PC-3 (cell line): ENCODE results near the gene SOX30. TPM values are rescaled to one million over a fixed set of nuclear protein-coding genes. Genes with fewer than 3 reads are reported as not detected.

Experiments used
- ATAC-seq: fragments of 200-7000 bp; cut with Tn5 transposase; 2 replicates; pipeline ENCODE4 v1.9.1; 2020; ENCODE audit warnings: mild to moderate bottlenecking, moderate library complexity
- BruUV-seq: library from RNA; stranded (reverse); fragments of 400-500 nt; replicated peaks from 2 replicates; lab custom pipeline; 2021; lab: Mats Ljungman, UMichigan
- CTCF ChIA-PET: fragments of 300-600 bp; sonication (Branson Sonifier 250); formaldehyde crosslinking; loops from one replicate; lab custom pipeline; 2022; ENCODE audit warnings: antibody characterized with exemption; lab: Charles Lee
- POLR2A ChIA-PET: fragments of 300-600 bp; sonication (Branson Sonifier 250); formaldehyde crosslinking; loops from one replicate; lab custom pipeline; 2022; ENCODE audit warnings: antibody characterized with exemption; ENCODE audit not compliant: unreplicated experiment; lab: Charles Lee
- DNase-seq: peaks from one replicate; pipeline ENCODE4 v3.0.0-alpha.2; 2015
- H2AFZ ChIP-seq: fragments of 300-600 bp; sonication (generic); 2 replicates; pipeline ENCODE4 v1.6.0; 2016; ENCODE audit warnings: antibody characterized with exemption, low read length
- H3F3A ChIP-seq: fragments of 300-600 bp; sonication (generic); one replicate; pipeline ENCODE4 v1.6.0; 2017; ENCODE audit warnings: antibody characterized with exemption, low read length, control low read depth, mild to moderate bottlenecking; ENCODE audit not compliant: unreplicated experiment
- H3K27ac ChIP-seq: fragments of 300-600 bp; sonication (generic); 2 replicates; pipeline ENCODE4 v1.5.1; 2016; ENCODE audit warnings: mild to moderate bottlenecking, low read length
- H3K27me3 ChIP-seq: fragments of 300-600 bp; sonication (generic); 2 replicates; pipeline ENCODE4 v1.6.1; 2016; ENCODE audit warnings: low read length, mixed read lengths
- H3K36me3 ChIP-seq: fragments of 300-600 bp; sonication (generic); 2 replicates; pipeline ENCODE4 v1.6.1; 2016; ENCODE audit warnings: low read depth, mixed run types, low read length, mixed read lengths
- H3K4me1 ChIP-seq: fragments of 300-600 bp; sonication (generic); 2 replicates; pipeline ENCODE4 v1.5.1; 2016; ENCODE audit warnings: low read length; ENCODE audit not compliant: insufficient read depth
- H3K4me2 ChIP-seq: fragments of 300-600 bp; sonication (generic); 2 replicates; pipeline ENCODE4 v1.6.0; 2016; ENCODE audit warnings: low read length
- H3K4me3 ChIP-seq: fragments of 300-600 bp; sonication (generic); 2 replicates; pipeline ENCODE4 v1.5.1; 2016; ENCODE audit warnings: mild to moderate bottlenecking, low read length, mixed read lengths
- H3K79me2 ChIP-seq: fragments of 300-600 bp; sonication (generic); 2 replicates; pipeline ENCODE4 v1.6.1; 2017; ENCODE audit warnings: low read length, mixed read lengths
- H3K9ac ChIP-seq: fragments of 300-600 bp; sonication (generic); 2 replicates; pipeline ENCODE4 v1.6.0; 2016; ENCODE audit warnings: mild to moderate bottlenecking, low read length
- H3K9me2 ChIP-seq: fragments of 300-600 bp; sonication (generic); replicated peaks from 2 replicates; pipeline ENCODE4 v1.6.1; 2016; ENCODE audit warnings: mixed run types, low read length, mixed read lengths
- H3K9me3 ChIP-seq: fragments of 300-600 bp; sonication (generic); 2 replicates; pipeline ENCODE4 v1.6.1; 2016; ENCODE audit warnings: low read length, mixed read lengths
- H4K20me1 ChIP-seq: fragments of 300-600 bp; sonication (generic); 2 replicates; pipeline ENCODE4 v1.6.1; 2016; ENCODE audit warnings: low read length, mixed read lengths
- CTCF ChIP-seq: fragments of 300-600 bp; sonication (generic); conservative IDR thresholded peaks from 2 replicates; pipeline ENCODE4 v1.5.1; 2017; ENCODE audit warnings: antibody characterized with exemption, low read depth, mild to moderate bottlenecking, low read length
- EZH2 ChIP-seq: fragments of 300-600 bp; sonication (generic); IDR thresholded peaks from one replicate; pipeline ENCODE4 v1.6.1; 2017; ENCODE audit warnings: antibody characterized with exemption, mild to moderate bottlenecking, low read length; ENCODE audit not compliant: unreplicated experiment
- EZH2phosphoT487 ChIP-seq: fragments of 300-600 bp; sonication (generic); IDR thresholded peaks from 2 replicates; pipeline ENCODE4 v1.6.1; 2018; ENCODE audit warnings: mild to moderate bottlenecking, antibody characterized with exemption, low read length, borderline replicate concordance
- intact Hi-C: fragments of 100-400 bp; cut with micrococcal nuclease; formaldehyde crosslinking; loops from 2 replicates; pipeline ENCODE4 v1.9.0; 2023
- total RNA-seq: library from RNA; depleted of rRNA; stranded (reverse); fragments of >200 nt; gene quantifications from 2 replicates; pipeline ENCODE4 v1.2.3, GENCODE V29; 2014

SOX30 gene
- total RNA-seq, 1 experiment from 2014 or later, result 0.51 TPM

- DNase-seq, result no peak
- Histone ChIP-seq H3K27me3 (no peaks in the 10 kb centered on the region), H4K20me1 (no peaks in the 10 kb centered on the region), H3K9ac (no peak overlapping the region), H3K4me1 (peaks cover 16% of the 10 kb centered on the region), H2AFZ (no peak overlapping the region), H3F3A (peaks cover 3% of the 10 kb centered on the region), H3K4me2 (no peak overlapping the region), H3K27ac (no peak overlapping the region), H3K9me2 (no peaks in the 10 kb centered on the region), H3K4me3 (no peak overlapping the region), H3K79me2 (no peaks in the 10 kb centered on the region), H3K9me3 (no peaks in the 10 kb centered on the region), H3K36me3 (no peaks in the 10 kb centered on the region)
- BruUV-seq, result no TSS peak
- intact Hi-C loops, result no loop called here
- ATAC-seq, result no peak
- POLR2A ChIA-PET, result interaction anchor here (0.5 kb wide), 1 partner anchor 153 kb away, joined by 5 read pairs; no protein-coding TSS in a partner anchor
- TF ChIP-seq EZH2phosphoT487 (no peak), CTCF (no peak), EZH2 (no peak)
- CTCF ChIA-PET, result no interaction called here
These were observed 38.6 kb downstream of the SOX30 start for GRCh38 chr5:157613385-157614245.

GRCh38 chr5:157612581-157612980 is 39.7 kb downstream of the SOX30 start:
- Histone ChIP-seq H3K9me2 (no peaks in the 10 kb centered on the region), H3K4me1 (peaks cover 26% of the 10 kb centered on the region), H3K9ac (no peak overlapping the region), H3F3A (peaks cover 9% of the 10 kb centered on the region), H3K4me2 (no peak overlapping the region), H3K27ac (no peak overlapping the region), H4K20me1 (no peaks in the 10 kb centered on the region), H3K27me3 (no peaks in the 10 kb centered on the region), H3K36me3 (no peaks in the 10 kb centered on the region), H2AFZ (no peak overlapping the region), H3K79me2 (no peaks in the 10 kb centered on the region), H3K9me3 (no peaks in the 10 kb centered on the region), H3K4me3 (no peak overlapping the region)
- CTCF ChIA-PET, result no interaction called here
- DNase-seq (no peak), ATAC-seq (no peak)
- no TSS peak for BruUV-seq
- intact Hi-C loops, result no loop called here
- no peak for TF ChIP-seq EZH2
- no peak for TF ChIP-seq CTCF
- no peak for TF ChIP-seq EZH2phosphoT487
- POLR2A ChIA-PET, result interaction anchor here (0.5 kb wide), 1 partner anchor 106 kb away, joined by 3 read pairs; no protein-coding TSS in a partner anchor
